ENCODE results near the gene TINAGL1. TPM values are rescaled to one million over a fixed set of nuclear protein-coding genes. Genes with fewer than 3 reads are reported as not detected.
A peak's percentile ranks its signal among the peaks of the same experiment; 100 is the strongest.

The TINAGL1 gene
- total and polyA plus RNA-seq, 2 of the 13 experiments (the other 11 are each of a cell fraction or from before 2014, with no cell fraction given), result 24.7 to 76.8 TPM

DNA sequence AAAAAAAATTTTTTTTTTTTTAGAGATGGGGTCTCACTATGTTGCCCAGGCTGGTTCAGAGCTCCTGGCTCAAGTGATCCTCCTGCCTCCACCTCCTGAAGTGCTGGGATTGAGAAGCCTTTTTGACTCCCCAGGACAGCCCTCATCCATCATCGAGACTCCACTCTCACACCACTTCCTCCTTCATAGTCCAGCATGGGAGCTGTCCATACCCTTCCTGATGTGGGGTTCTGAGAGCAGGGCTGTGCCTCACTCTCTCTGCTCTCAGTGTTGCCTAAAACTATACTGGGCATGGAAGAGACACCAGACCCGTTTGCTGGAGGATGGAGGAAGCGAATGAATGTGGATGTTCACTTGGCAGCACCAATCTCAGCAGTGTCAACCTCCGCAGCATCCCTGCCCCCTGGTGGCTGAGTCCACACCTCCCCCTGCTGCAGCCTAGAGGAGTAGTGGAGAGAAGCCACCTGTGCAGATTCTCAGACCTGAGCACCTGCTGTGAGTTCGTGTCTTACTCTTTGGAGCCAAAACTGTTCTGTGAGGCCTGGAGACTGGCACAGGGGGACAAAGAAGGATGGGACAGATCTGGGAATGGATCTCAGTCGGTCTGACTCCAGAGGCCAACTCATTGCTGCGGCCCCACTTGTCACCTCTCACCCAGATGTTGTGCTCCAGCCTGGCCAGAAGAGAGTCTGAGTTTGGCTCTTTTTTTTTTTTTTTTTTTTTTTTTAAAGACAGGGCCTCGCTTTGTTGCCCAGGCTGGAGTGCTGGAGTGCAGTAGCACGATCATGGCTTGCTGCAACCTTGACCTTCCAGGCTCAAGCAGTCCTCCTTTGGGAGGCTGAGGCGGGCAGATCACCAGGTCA, 17.7 kb downstream of the TINAGL1 start (continued):
- TF ChIP-seq, protein P1, sequence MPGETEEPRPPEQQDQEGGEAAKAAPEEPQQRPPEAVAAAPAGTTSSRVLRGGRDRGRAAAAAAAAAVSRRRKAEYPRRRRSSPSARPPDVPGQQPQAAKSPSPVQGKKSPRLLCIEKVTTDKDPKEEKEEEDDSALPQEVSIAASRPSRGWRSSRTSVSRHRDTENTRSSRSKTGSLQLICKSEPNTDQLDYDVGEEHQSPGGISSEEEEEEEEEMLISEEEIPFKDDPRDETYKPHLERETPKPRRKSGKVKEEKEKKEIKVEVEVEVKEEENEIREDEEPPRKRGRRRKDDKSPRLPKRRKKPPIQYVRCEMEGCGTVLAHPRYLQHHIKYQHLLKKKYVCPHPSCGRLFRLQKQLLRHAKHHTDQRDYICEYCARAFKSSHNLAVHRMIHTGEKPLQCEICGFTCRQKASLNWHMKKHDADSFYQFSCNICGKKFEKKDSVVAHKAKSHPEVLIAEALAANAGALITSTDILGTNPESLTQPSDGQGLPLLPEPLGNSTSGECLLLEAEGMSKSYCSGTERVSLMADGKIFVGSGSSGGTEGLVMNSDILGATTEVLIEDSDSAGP (CRISPR knock-in tag; IDR thresholded peaks at IDR 0.05; ENCODE audit: borderline replicate concordance), result no peak
- TF ChIP-seq FOXC1 (CRISPR knock-in tag; IDR thresholded peaks at IDR 0.05; ENCODE audit: borderline replicate concordance) (0 out of 2 replicates have a peak, but pooled peaks have one; percentile 54), MLLT10 (CRISPR knock-in tag; IDR thresholded peaks at IDR 0.05) (no peak), ZMAT3 (CRISPR knock-in tag; conservative IDR thresholded peaks at IDR 0.05) (no peak), ZNF619 (CRISPR knock-in tag; IDR thresholded peaks at IDR 0.05) (0 out of 2 replicates have a peak, but pooled peaks have one; percentile 50), MXI1 (IDR thresholded peaks at IDR 0.05; ENCODE audit: borderline replicate concordance, low read depth, low read length) (no peak), ELF4 (CRISPR knock-in tag; IDR thresholded peaks at IDR 0.05; ENCODE audit: borderline replicate concordance) (no peak), IRF2 (CRISPR knock-in tag; IDR thresholded peaks at IDR 0.05) (peak; percentile 20; the same call in 1 of the 2 replicates), KDM6A (CRISPR knock-in tag; IDR thresholded peaks at IDR 0.05; ENCODE audit: low read depth) (no peak), NFE2L2 (IDR thresholded peaks at IDR 0.05; ENCODE audit: low read length) (no peak), SRSF1 (optimal IDR thresholded peaks at IDR 0.05; ENCODE audit: low read depth, low read length) (no peak), MBNL3 (CRISPR knock-in tag; conservative IDR thresholded peaks at IDR 0.05) (no peak), JUND (CRISPR knock-in tag; IDR thresholded peaks at IDR 0.05) (no peak), ZNF780A (CRISPR knock-in tag; IDR thresholded peaks at IDR 0.05) (no peak), ZNF556 (CRISPR knock-in tag; IDR thresholded peaks at IDR 0.05; ENCODE audit: borderline replicate concordance) (no peak), ARHGAP35 (CRISPR knock-in tag; IDR thresholded peaks at IDR 0.05; ENCODE audit: borderline replicate concordance) (no peak), ZNF180 (CRISPR knock-in tag; IDR thresholded peaks at IDR 0.05; ENCODE audit: borderline replicate concordance, low read depth) (no peak), KDM4B (CRISPR knock-in tag; IDR thresholded peaks at IDR 0.05) (no peak), HIVEP1 (CRISPR knock-in tag; IDR thresholded peaks at IDR 0.05) (no peak)
- TF ChIP-seq, protein P2, sequence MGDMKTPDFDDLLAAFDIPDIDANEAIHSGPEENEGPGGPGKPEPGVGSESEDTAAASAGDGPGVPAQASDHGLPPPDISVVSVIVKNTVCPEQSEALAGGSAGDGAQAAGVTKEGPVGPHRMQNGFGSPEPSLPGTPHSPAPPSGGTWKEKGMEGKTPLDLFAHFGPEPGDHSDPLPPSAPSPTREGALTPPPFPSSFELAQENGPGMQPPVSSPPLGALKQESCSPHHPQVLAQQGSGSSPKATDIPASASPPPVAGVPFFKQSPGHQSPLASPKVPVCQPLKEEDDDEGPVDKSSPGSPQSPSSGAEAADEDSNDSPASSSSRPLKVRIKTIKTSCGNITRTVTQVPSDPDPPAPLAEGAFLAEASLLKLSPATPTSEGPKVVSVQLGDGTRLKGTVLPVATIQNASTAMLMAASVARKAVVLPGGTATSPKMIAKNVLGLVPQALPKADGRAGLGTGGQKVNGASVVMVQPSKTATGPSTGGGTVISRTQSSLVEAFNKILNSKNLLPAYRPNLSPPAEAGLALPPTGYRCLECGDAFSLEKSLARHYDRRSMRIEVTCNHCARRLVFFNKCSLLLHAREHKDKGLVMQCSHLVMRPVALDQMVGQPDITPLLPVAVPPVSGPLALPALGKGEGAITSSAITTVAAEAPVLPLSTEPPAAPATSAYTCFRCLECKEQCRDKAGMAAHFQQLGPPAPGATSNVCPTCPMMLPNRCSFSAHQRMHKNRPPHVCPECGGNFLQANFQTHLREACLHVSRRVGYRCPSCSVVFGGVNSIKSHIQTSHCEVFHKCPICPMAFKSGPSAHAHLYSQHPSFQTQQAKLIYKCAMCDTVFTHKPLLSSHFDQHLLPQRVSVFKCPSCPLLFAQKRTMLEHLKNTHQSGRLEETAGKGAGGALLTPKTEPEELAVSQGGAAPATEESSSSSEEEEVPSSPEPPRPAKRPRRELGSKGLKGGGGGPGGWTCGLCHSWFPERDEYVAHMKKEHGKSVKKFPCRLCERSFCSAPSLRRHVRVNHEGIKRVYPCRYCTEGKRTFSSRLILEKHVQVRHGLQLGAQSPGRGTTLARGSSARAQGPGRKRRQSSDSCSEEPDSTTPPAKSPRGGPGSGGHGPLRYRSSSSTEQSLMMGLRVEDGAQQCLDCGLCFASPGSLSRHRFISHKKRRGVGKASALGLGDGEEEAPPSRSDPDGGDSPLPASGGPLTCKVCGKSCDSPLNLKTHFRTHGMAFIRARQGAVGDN (CRISPR knock-in tag; IDR thresholded peaks at IDR 0.05), result peak; percentile 59
- TF ChIP-seq, protein P3, sequence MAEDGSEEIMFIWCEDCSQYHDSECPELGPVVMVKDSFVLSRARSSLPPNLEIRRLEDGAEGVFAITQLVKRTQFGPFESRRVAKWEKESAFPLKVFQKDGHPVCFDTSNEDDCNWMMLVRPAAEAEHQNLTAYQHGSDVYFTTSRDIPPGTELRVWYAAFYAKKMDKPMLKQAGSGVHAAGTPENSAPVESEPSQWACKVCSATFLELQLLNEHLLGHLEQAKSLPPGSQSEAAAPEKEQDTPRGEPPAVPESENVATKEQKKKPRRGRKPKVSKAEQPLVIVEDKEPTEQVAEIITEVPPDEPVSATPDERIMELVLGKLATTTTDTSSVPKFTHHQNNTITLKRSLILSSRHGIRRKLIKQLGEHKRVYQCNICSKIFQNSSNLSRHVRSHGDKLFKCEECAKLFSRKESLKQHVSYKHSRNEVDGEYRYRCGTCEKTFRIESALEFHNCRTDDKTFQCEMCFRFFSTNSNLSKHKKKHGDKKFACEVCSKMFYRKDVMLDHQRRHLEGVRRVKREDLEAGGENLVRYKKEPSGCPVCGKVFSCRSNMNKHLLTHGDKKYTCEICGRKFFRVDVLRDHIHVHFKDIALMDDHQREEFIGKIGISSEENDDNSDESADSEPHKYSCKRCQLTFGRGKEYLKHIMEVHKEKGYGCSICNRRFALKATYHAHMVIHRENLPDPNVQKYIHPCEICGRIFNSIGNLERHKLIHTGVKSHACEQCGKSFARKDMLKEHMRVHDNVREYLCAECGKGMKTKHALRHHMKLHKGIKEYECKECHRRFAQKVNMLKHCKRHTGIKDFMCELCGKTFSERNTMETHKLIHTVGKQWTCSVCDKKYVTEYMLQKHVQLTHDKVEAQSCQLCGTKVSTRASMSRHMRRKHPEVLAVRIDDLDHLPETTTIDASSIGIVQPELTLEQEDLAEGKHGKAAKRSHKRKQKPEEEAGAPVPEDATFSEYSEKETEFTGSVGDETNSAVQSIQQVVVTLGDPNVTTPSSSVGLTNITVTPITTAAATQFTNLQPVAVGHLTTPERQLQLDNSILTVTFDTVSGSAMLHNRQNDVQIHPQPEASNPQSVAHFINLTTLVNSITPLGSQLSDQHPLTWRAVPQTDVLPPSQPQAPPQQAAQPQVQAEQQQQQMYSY (CRISPR knock-in tag; IDR thresholded peaks at IDR 0.05), result no peak

Data from HepG2 (cell line).